GM23338 (cell line): ENCODE results near the gene WDR49. TPM values are rescaled to one million over a fixed set of nuclear protein-coding genes. Genes with fewer than 3 reads are reported as not detected.
A peak's percentile ranks its signal among the peaks of the same experiment; 100 is the strongest.

Experiments used
- ATAC-seq: fragments of 200-7000 bp; cut with Tn5 transposase; 3 replicates; pipeline ENCODE4 v1.9.1; 2020
- DNase-seq: peaks from one replicate; pipeline ENCODE4 v3.0.0-alpha.2; 2015; ENCODE audit warnings: low spot score
- H2AFZ ChIP-seq: fragments of 200-600 bp; sonication (generic); 2 replicates; pipeline ENCODE4 v1.8.0; 2016; ENCODE audit warnings: antibody characterized with exemption, mild to moderate bottlenecking, moderate library complexity
- H3F3A ChIP-seq: fragments of 200-600 bp; sonication (generic); replicated peaks from 2 replicates; pipeline ENCODE4 v1.8.0; 2017; ENCODE audit warnings: antibody characterized with exemption, mixed run types, low read depth
- H3K27ac ChIP-seq: fragments of 200-600 bp; sonication (generic); 2 replicates; pipeline ENCODE4 v1.6.1; 2016; ENCODE audit warnings: low read depth
- H3K27me3 ChIP-seq: fragments of 200-600 bp; sonication (generic); 2 replicates; pipeline ENCODE4 v1.8.0; 2016; ENCODE audit warnings: mild to moderate bottlenecking, mixed run types, moderate library complexity; ENCODE audit not compliant: insufficient read depth
- H3K36me3 ChIP-seq: fragments of 200-600 bp; sonication (generic); 2 replicates; pipeline ENCODE4 v1.8.0; 2016; ENCODE audit warnings: mild to moderate bottlenecking; ENCODE audit not compliant: insufficient read depth
- H3K4me1 ChIP-seq: fragments of 200-600 bp; sonication (generic); 2 replicates; pipeline ENCODE4 v1.8.0; 2016; ENCODE audit warnings: mild to moderate bottlenecking, moderate library complexity; ENCODE audit not compliant: insufficient read depth
- H3K4me2 ChIP-seq: fragments of 200-600 bp; sonication (generic); 2 replicates; pipeline ENCODE4 v1.7.1; 2017; ENCODE audit warnings: mixed run types
- H3K4me3 ChIP-seq: fragments of 200-600 bp; sonication (generic); 2 replicates; pipeline ENCODE4 v1.6.1; 2016; ENCODE audit warnings: mixed run types
- H3K79me2 ChIP-seq: fragments of 200-600 bp; sonication (generic); replicated peaks from 2 replicates; pipeline ENCODE4 v1.8.0; 2017; ENCODE audit warnings: mild to moderate bottlenecking; ENCODE audit not compliant: insufficient read depth
- H3K9me2 ChIP-seq: fragments of 200-600 bp; sonication (generic); 2 replicates; pipeline ENCODE4 v1.8.0; 2017; ENCODE audit not compliant: insufficient read depth
- H4K20me1 ChIP-seq: fragments of 200-600 bp; sonication (generic); replicated peaks from 2 replicates; pipeline ENCODE4 v1.8.0; 2017; ENCODE audit warnings: mild to moderate bottlenecking; ENCODE audit not compliant: insufficient read depth
- H3K27ac Mint-ChIP-seq: 2 replicates; pipeline ENCODE4 v1.8.0; 2020; ENCODE audit warnings: inconsistent platforms, mild to moderate bottlenecking, moderate library complexity, mixed read lengths
- H3K27me3 Mint-ChIP-seq: 3 replicates; pipeline ENCODE4 v1.8.0; 2022; ENCODE audit warnings: low read depth, mild to moderate bottlenecking, moderate library complexity, mixed read lengths, inconsistent platforms; ENCODE audit not compliant: insufficient read depth, poor library complexity
- H3K36me3 Mint-ChIP-seq: 3 replicates; pipeline ENCODE4 v1.8.0; 2021; ENCODE audit warnings: low read depth, mild to moderate bottlenecking, inconsistent platforms, moderate library complexity, mixed read lengths
- H3K4me1 Mint-ChIP-seq: 3 replicates; pipeline ENCODE4 v1.8.0; 2020; ENCODE audit warnings: mild to moderate bottlenecking, inconsistent platforms, mixed read lengths
- H3K4me3 Mint-ChIP-seq: 3 replicates; pipeline ENCODE4 v1.8.0; 2021; ENCODE audit warnings: moderate library complexity, mild to moderate bottlenecking, inconsistent platforms, mixed read lengths
- H3K9me3 Mint-ChIP-seq: 3 replicates; pipeline ENCODE4 v1.8.0; 2020; ENCODE audit warnings: moderate library complexity, mild to moderate bottlenecking, inconsistent platforms, mixed read lengths
- CREB1 ChIP-seq: fragments of 250-450 bp; sonication (Bioruptor Pico); IDR thresholded peaks from 2 replicates; pipeline ENCODE4 v1.5.0; 2020; ENCODE audit warnings: low read depth, mild to moderate bottlenecking, moderate library complexity
- CTCF ChIP-seq, 2 experiments: fragments of 200-600 bp in 1 of 2; sonication (generic) in 1 of 2; conservative IDR thresholded peaks; 2 replicates each; pipeline versions ENCODE4 v1.5.1 to v1.6.1; 2016 to 2017; ENCODE audit warnings: antibody characterized with exemption in 2 of 2, low read depth in 2 of 2, mild to moderate bottlenecking in 2 of 2, moderate library complexity in 1 of 2
- ETS1 ChIP-seq: IDR thresholded peaks from 2 replicates; pipeline ENCODE4 v1.6.1; 2016; ENCODE audit warnings: antibody characterized with exemption
- EZH2 ChIP-seq: fragments of 200-600 bp; sonication (generic); IDR thresholded peaks from one replicate; pipeline ENCODE4 v1.8.0; 2017; ENCODE audit warnings: antibody characterized with exemption, mild to moderate bottlenecking, low read depth; ENCODE audit not compliant: unreplicated experiment
- EZH2phosphoT487 ChIP-seq: fragments of 200-600 bp; sonication (generic); IDR thresholded peaks from one replicate; pipeline ENCODE4 v1.8.1; 2018; ENCODE audit warnings: antibody characterized with exemption; ENCODE audit not compliant: unreplicated experiment
- JUNB ChIP-seq: IDR thresholded peaks from one replicate; pipeline ENCODE4 v1.6.1; 2016; ENCODE audit warnings: antibody characterized with exemption; ENCODE audit not compliant: unreplicated experiment
- NANOG ChIP-seq: IDR thresholded peaks from 2 replicates; pipeline ENCODE4 v1.6.1; 2016; ENCODE audit warnings: antibody characterized with exemption, borderline replicate concordance
- POLR2AphosphoS5 ChIP-seq: IDR thresholded peaks from 2 replicates; pipeline ENCODE4 v1.6.1; 2016; ENCODE audit warnings: antibody characterized with exemption, low read depth
- REST ChIP-seq: IDR thresholded peaks from one replicate; pipeline ENCODE4 v1.6.1; 2018; ENCODE audit warnings: antibody characterized with exemption; ENCODE audit not compliant: unreplicated experiment
- STAT1 ChIP-seq: IDR thresholded peaks from one replicate; pipeline ENCODE4 v1.6.1; 2016; ENCODE audit warnings: antibody characterized with exemption; ENCODE audit not compliant: unreplicated experiment
- ZNF114 ChIP-seq: fragments of 250-450 bp; sonication (Bioruptor Pico); IDR thresholded peaks from 2 replicates; pipeline ENCODE4 v1.5.0; 2020; ENCODE audit warnings: mild to moderate bottlenecking, moderate library complexity
- ZNF331 ChIP-seq: fragments of 250-450 bp; sonication (Bioruptor Pico); IDR thresholded peaks from 2 replicates; pipeline ENCODE4 v1.5.0; 2020; ENCODE audit warnings: low read depth, mild to moderate bottlenecking, moderate library complexity
- ZNF462 ChIP-seq: fragments of 250-450 bp; sonication (Bioruptor Pico); IDR thresholded peaks from 2 replicates; pipeline ENCODE4 v1.5.0; 2020; ENCODE audit warnings: mild to moderate bottlenecking, moderate library complexity
- polyA plus RNA-seq: library from polyadenylated mRNA; unstranded; fragments of >200 nt; fragmentation: Nextera tagmentation; extraction: Ambion mirVana; gene quantifications from 2 replicates; pipeline ENCODE4 v1.2.1, GENCODE V29; 2016
- total RNA-seq: library from RNA; depleted of rRNA; stranded (reverse); fragments of >200 nt; shearing (Covaris generic); gene quantifications from 2 replicates; pipeline ENCODE4 v1.2.3, GENCODE V29; 2014

Gene WDR49
- total and polyA plus RNA-seq, 2 experiments from 2014 or later = 1.4 to 1.9 TPM

GRCh38 chr3:167669699-167670098 is 16.0 kb upstream of the WDR49 start:
- H3K27me3 Mint-ChIP-seq = no peaks in the 10 kb centered on the region
- H3K27ac ChIP-seq = peak overlapping the region; percentile 75; the same call in 1 of the 2 replicates
- 0 out of 2 replicates have a peak, but pooled peaks cover under 1% of the 10 kb centered on the region for H3K36me3 ChIP-seq
- peaks cover 31% of the 10 kb centered on the region for H3K36me3 Mint-ChIP-seq
- H2AFZ ChIP-seq = no peak overlapping the region
- H3K27me3 ChIP-seq = no peaks in the 10 kb centered on the region
- H3F3A ChIP-seq = no peaks in the 10 kb centered on the region
- H3K4me2 ChIP-seq = no peak overlapping the region
- no peak overlapping the region for H3K4me3 ChIP-seq
- peaks cover 14% of the 10 kb centered on the region for H3K4me1 Mint-ChIP-seq
- H3K9me2 ChIP-seq = 0 out of 2 replicates have a peak, but pooled peaks cover 8% of the 10 kb centered on the region
- ATAC-seq (no peak), DNase-seq (no peak)
- H3K9me3 Mint-ChIP-seq = no peaks in the 10 kb centered on the region; the same call in 2 of the 3 replicates
- no peak overlapping the region for H3K4me3 Mint-ChIP-seq
- TF ChIP-seq ZNF114 (CRISPR knock-in tag) = no peak
- no peak for TF ChIP-seq ETS1
- no peak for TF ChIP-seq EZH2phosphoT487
- TF ChIP-seq POLR2AphosphoS5 = no peak
- no peak for TF ChIP-seq ZNF331 (CRISPR knock-in tag)
- no peak for TF ChIP-seq ZNF462 (CRISPR knock-in tag)
- no peak for TF ChIP-seq CREB1
- no peak for TF ChIP-seq EZH2
- TF ChIP-seq STAT1 = no peak
- no peak for TF ChIP-seq NANOG
- no peak for TF ChIP-seq REST
- no peak for TF ChIP-seq JUNB
- TF ChIP-seq CTCF (conservative IDR thresholded peaks at IDR 0.05; ENCODE audit: low read depth in 2 of 2) = no peak
- H3K27ac Mint-ChIP-seq = no peak overlapping the region
- no peaks in the 10 kb centered on the region; the same call in 1 of the 2 replicates for H3K4me1 ChIP-seq
- 0 out of 2 replicates have a peak, but pooled peaks cover 3% of the 10 kb centered on the region for H4K20me1 ChIP-seq
- H3K79me2 ChIP-seq = no peaks in the 10 kb centered on the region
